Adrenal gland (tissue), 12 donors: ENCODE measurements around the gene CCDC63. TPM values are rescaled to one million over a fixed set of nuclear protein-coding genes. Genes with fewer than 3 reads are reported as not detected.

Experiments used
- DNase-seq, 7 donors: peaks; one replicate each; pipeline ENCODE4 v3.0.0-alpha.2; 2019 to 2020
- H3K27ac ChIP-seq, 5 donors: fragments of 200-600 bp; sonication (generic) in 4 of 5; 1 replicate in 3 of 5; 2 replicates in 2 of 5; pipeline versions ENCODE4 v1.5.1 to v1.8.0; 2016 to 2020; ENCODE audit warnings: mild to moderate bottlenecking in 1 of 5
- H3K27me3 ChIP-seq: fragments of 200-600 bp; 2 replicates; pipeline ENCODE4 v1.8.0; 2021
- H3K36me3 ChIP-seq, 2 donors: fragments of 200-600 bp; replicated peaks in 1 of 2; 1 replicate in 1 of 2; 2 replicates in 1 of 2; pipeline versions ENCODE4 v1.5.1 to v1.8.0; 2018 to 2022
- H3K4me1 ChIP-seq, 2 donors: fragments of 200-600 bp; replicated peaks in 1 of 2; 1 replicate in 1 of 2; 2 replicates in 1 of 2; pipeline versions ENCODE4 v1.5.1 to v1.8.0; 2018 to 2021
- H3K4me3 ChIP-seq, 4 donors: fragments of 200-600 bp; sonication (generic) in 3 of 4; one replicate each; pipeline ENCODE4 v1.5.1; 2016 to 2018
- H3K9me3 ChIP-seq, 3 donors: fragments of 200-600 bp; sonication (generic) in 1 of 3; replicated peaks in 1 of 3; 1 replicate in 2 of 3; 2 replicates in 1 of 3; pipeline versions ENCODE4 v1.5.1 to v1.8.0; 2016 to 2021
- CTCF ChIP-seq, 6 experiments: fragments of 450-650 bp in 4 of 6; fragments of 200-600 bp in 2 of 6; sonication (generic) in 1 of 6; IDR thresholded peaks; 1 replicate in 5 of 6; 2 replicates in 1 of 6; pipeline versions ENCODE4 v1.5.1 to v1.8.0; 2016 to 2021; ENCODE audit warnings: antibody characterized with exemption in 6 of 6, mild to moderate bottlenecking in 2 of 6, moderate library complexity in 1 of 6
- POLR2A ChIP-seq, 2 donors: fragments of 450-650 bp; IDR thresholded peaks; one replicate each; pipeline ENCODE4 v1.6.1; 2017; ENCODE audit warnings: antibody characterized with exemption in 2 of 2, mild to moderate bottlenecking in 2 of 2, moderate library complexity in 1 of 2
- WGBS, 4 donors: extraction: QIAGEN DNeasy Blood & Tissue Kit in 2 of 4; methylation state at CpG; one replicate each; pipeline versions ENCODE4 v1.1.5 to v1.1.7; 2013 to 2017; 5-methylcytosine and 5-hydroxymethylcytosine counted together
- intact Hi-C, 2 donors: fragments of 100-400 bp; cut with DNase I; formaldehyde crosslinking; loops; one replicate each; pipeline versions ENCODE4 v1.14.1 to v1.15.0; 2022 to 2023
- polyA plus RNA-seq, 3 donors: library from polyadenylated mRNA; stranded (reverse); fragments of 200-250 nt in 2 of 3; fragments of 350-450 nt in 1 of 3; fragmentation: Illumina TruSeq in 1 of 3; extraction: RNeasy Lipid Tissue Mini Kit (QIAGEN cat#74804) in 1 of 3; gene quantifications; one replicate each; pipeline ENCODE4 v1.2.3, GENCODE V29; 2013 to 2014
- total RNA-seq, 9 donors: library from RNA; depleted of rRNA in 4 of 9; stranded (reverse); fragments of >200 nt in 4 of 9; fragments of 120-200 nt in 1 of 9; fragmentation: NEBNext Ultra II Directional in 1 of 9; extraction: Animal tissue kit (Norgen Biotek cat#: 25700) in 1 of 9; gene quantifications; one replicate each; pipeline versions ENCODE4 v1.1.0 to v1.2.4, GENCODE V29; 2013 to 2023
- donor health status: healthy with polysubstance abuse.
- donor health status: Bipolar disorder and iron deficiency.
- donor health status: DM: yes; HTN: yes; CAD: no.
- donor health status: DM: no; HTN: no; CAD: no.
- donor health status: DM: no; HTN: no; CAD: no.
- donor health status: DM: yes; HTN: yes; CAD: no.

Gene CCDC63
- total and polyA plus RNA-seq, 12 donors: not detected

- no peak for DNase-seq
- Histone ChIP-seq H3K27ac (no peak overlapping the region), H3K4me1 (no peaks in the 10 kb centered on the region), H3K9me3 (no peaks in the 10 kb centered on the region), H3K27me3 (peaks cover 11% of the 10 kb centered on the region), H3K36me3 (no peaks in the 10 kb centered on the region), H3K4me3 (no peak overlapping the region)
- 38 to 48% (median 44%) methylated on average over 9 to 13 of the region's 13 CpGs for WGBS, 4 donors
- TF ChIP-seq POLR2A (IDR thresholded peaks at IDR 0.05): no peak
- TF ChIP-seq CTCF (IDR thresholded peaks at IDR 0.05): no peak
- intact Hi-C loops: loop anchor here (5.0 to 10.0 kb wide), 3 partner anchors 361 to 378 kb away; no protein-coding TSS in a partner anchor
Observed at GRCh38 chr12:110936367-110937103, 89.7 kb downstream of the CCDC63 start.

GRCh38 chr12:110937104-110937641 lies 90.4 kb downstream of the CCDC63 start:
- peaks cover 11% of the 10 kb centered on the region for H3K27me3 ChIP-seq
- DNase-seq: peak; percentile 35 to 69 (median 45)
- no peaks in the 10 kb centered on the region for H3K9me3 ChIP-seq
- intact Hi-C loops: loop anchor here (5.0 to 10.0 kb wide), 3 partner anchors 360 to 378 kb away; no protein-coding TSS in a partner anchor
- H3K4me3 ChIP-seq: no peak overlapping the region
- no peaks in the 10 kb centered on the region for H3K36me3 ChIP-seq
- H3K27ac ChIP-seq: no peak overlapping the region
- 2 to 5% (median 2%) methylated on average over 20 to 21 of the region's 21 CpGs for WGBS, 4 donors
- no peaks in the 10 kb centered on the region for H3K4me1 ChIP-seq
- TF ChIP-seq CTCF (IDR thresholded peaks at IDR 0.05) (peak; percentile 74 to 93 (median 82)), POLR2A (IDR thresholded peaks at IDR 0.05) (no peak)

- intact Hi-C loops: no loop called here
- no peak overlapping the region for H3K4me3 ChIP-seq
- no peak overlapping the region for H3K27ac ChIP-seq
- DNase-seq: peak in 1 of 7 donors; percentile 14
- H3K36me3 ChIP-seq: no peaks in the 10 kb centered on the region
- WGBS, 4 donors: 76 to 87% (median 81%) methylated on average over 4 of the region's 4 CpGs
- TF ChIP-seq CTCF (IDR thresholded peaks at IDR 0.05): no peak
- peaks cover 11% of the 10 kb centered on the region for H3K27me3 ChIP-seq
- no peaks in the 10 kb centered on the region for H3K9me3 ChIP-seq
- H3K4me1 ChIP-seq: no peaks in the 10 kb centered on the region
Observed at GRCh38 chr12:110940296-110940695, 93.5 kb downstream of the CCDC63 start.

- DNase-seq: peak in 1 of 7 donors; percentile 4
- WGBS, 4 donors: 65 to 90% (median 69%) methylated on average over 2 to 7 of the region's 7 CpGs; no CpG with 5 or more reads in 1 of the 4 donors
- H3K4me1 ChIP-seq: no peaks in the 10 kb centered on the region
- H3K4me3 ChIP-seq: no peak overlapping the region
- peaks cover 0 to 4% (median 0%) of the 10 kb centered on the region in 3 donors for H3K9me3 ChIP-seq
- TF ChIP-seq CTCF (IDR thresholded peaks at IDR 0.05): no peak
- peaks cover 11% of the 10 kb centered on the region for H3K27me3 ChIP-seq
- intact Hi-C loops: no loop called here
- no peak overlapping the region for H3K27ac ChIP-seq
- H3K36me3 ChIP-seq: no peaks in the 10 kb centered on the region
Observed at GRCh38 chr12:110940933-110941332, 94.1 kb downstream of the CCDC63 start.
